Liver (tissue), 9 donors: ENCODE data around the gene CCDC54. TPM values are rescaled to one million over a fixed set of nuclear protein-coding genes. Genes with fewer than 3 reads are reported as not detected.

Experiments used
- DNase-seq: peaks from one replicate; pipeline ENCODE4 v3.0.0-alpha.2; 2017; ENCODE audit warnings: low spot score
- H3K27ac ChIP-seq, 2 donors: one replicate each; pipeline ENCODE4 v1.7.0; 2013; ENCODE audit warnings: inconsistent platforms in 2 of 2, low read length in 2 of 2, control low read depth in 1 of 2, low read depth in 1 of 2, mild to moderate bottlenecking in 1 of 2
- H3K27me3 ChIP-seq, 4 donors: one replicate each; pipeline versions ENCODE4 v1.6.1 to v1.7.0; 2013; ENCODE audit warnings: low read length in 3 of 4, inconsistent platforms in 1 of 4, mild to moderate bottlenecking in 1 of 4, moderate library complexity in 1 of 4; ENCODE audit not compliant: control insufficient read depth in 4 of 4, insufficient read depth in 4 of 4
- H3K36me3 ChIP-seq, 4 donors: one replicate each; pipeline versions ENCODE4 v1.6.1 to v1.7.0; 2013; ENCODE audit warnings: low read length in 3 of 4, mild to moderate bottlenecking in 3 of 4, low read depth in 1 of 4, moderate library complexity in 1 of 4; ENCODE audit not compliant: control insufficient read depth in 4 of 4, insufficient read depth in 3 of 4
- H3K4me1 ChIP-seq, 4 donors: one replicate each; pipeline versions ENCODE4 v1.6.1 to v1.7.0; 2013; ENCODE audit warnings: low read length in 3 of 4, mild to moderate bottlenecking in 3 of 4, moderate library complexity in 1 of 4; ENCODE audit not compliant: control insufficient read depth in 4 of 4, insufficient read depth in 4 of 4
- H3K4me3 ChIP-seq, 3 donors: one replicate each; pipeline versions ENCODE4 v1.6.1 to v1.7.0; 2013; ENCODE audit warnings: low read length in 3 of 3, control low read depth in 1 of 3, low read depth in 1 of 3, mild to moderate bottlenecking in 1 of 3
- H3K9ac ChIP-seq, 2 donors: one replicate each; pipeline ENCODE4 v1.7.0; 2013; ENCODE audit warnings: low read length in 2 of 2, mild to moderate bottlenecking in 2 of 2, moderate library complexity in 2 of 2, control low read depth in 1 of 2, low read depth in 1 of 2
- H3K9me3 ChIP-seq, 4 donors: one replicate each; pipeline versions ENCODE4 v1.6.1 to v1.7.0; 2013; ENCODE audit warnings: low read length in 3 of 4; ENCODE audit not compliant: control insufficient read depth in 4 of 4
- ATF3 ChIP-seq: IDR thresholded peaks from 2 replicates; pipeline ENCODE4 v1.6.1; 2016; ENCODE audit warnings: antibody characterized with exemption
- EGR1 ChIP-seq, 2 donors: IDR thresholded peaks; 2 replicates each; pipeline ENCODE4 v1.6.1; 2016 to 2018; ENCODE audit warnings: antibody characterized with exemption in 2 of 2, low read depth in 2 of 2
- FOXA2 ChIP-seq: IDR thresholded peaks from 2 replicates; pipeline ENCODE4 v1.6.1; 2016; ENCODE audit warnings: antibody characterized with exemption
- GABPA ChIP-seq, 2 donors: IDR thresholded peaks in 1 of 2; conservative IDR thresholded peaks in 1 of 2; 2 replicates each; pipeline ENCODE4 v1.6.1; 2016; ENCODE audit warnings: antibody characterized with exemption in 2 of 2, mild to moderate bottlenecking in 1 of 2, moderate library complexity in 1 of 2
- HNF4A ChIP-seq, 2 donors: conservative IDR thresholded peaks; 2 replicates each; pipeline ENCODE4 v1.6.1; 2016; ENCODE audit warnings: antibody characterized with exemption in 2 of 2, mild to moderate bottlenecking in 2 of 2
- HNF4G ChIP-seq: IDR thresholded peaks from 2 replicates; pipeline ENCODE4 v1.6.1; 2016; ENCODE audit warnings: antibody characterized with exemption
- JUND ChIP-seq, 2 donors: IDR thresholded peaks; 2 replicates each; pipeline ENCODE4 v1.6.1; 2016; ENCODE audit warnings: antibody characterized with exemption in 2 of 2
- MAX ChIP-seq: IDR thresholded peaks from 2 replicates; pipeline ENCODE4 v1.6.1; 2016; ENCODE audit warnings: antibody characterized with exemption
- NR2F2 ChIP-seq: IDR thresholded peaks from 2 replicates; pipeline ENCODE4 v1.6.1; 2016; ENCODE audit warnings: antibody characterized with exemption
- RAD21 ChIP-seq, 2 donors: IDR thresholded peaks; 2 replicates each; pipeline ENCODE4 v1.6.1; 2016; ENCODE audit warnings: antibody characterized with exemption in 2 of 2, mild to moderate bottlenecking in 2 of 2
- RXRA ChIP-seq, 2 donors: IDR thresholded peaks; 2 replicates each; pipeline ENCODE4 v1.6.1; 2017 to 2018; ENCODE audit warnings: antibody characterized with exemption in 2 of 2, mild to moderate bottlenecking in 1 of 2
- SP1 ChIP-seq: IDR thresholded peaks from 2 replicates; pipeline ENCODE4 v1.6.1; 2018; ENCODE audit warnings: antibody characterized with exemption, mild to moderate bottlenecking
- YY1 ChIP-seq: IDR thresholded peaks from 2 replicates; pipeline ENCODE4 v1.6.1; 2016; ENCODE audit warnings: antibody characterized with exemption, mild to moderate bottlenecking
- WGBS: extraction: QIAGEN DNeasy Blood & Tissue Kit; methylation state at CpG from one replicate; pipeline ENCODE4 v1.1.7; 2013; 5-methylcytosine and 5-hydroxymethylcytosine counted together
- polyA plus RNA-seq, 2 donors: library from polyadenylated mRNA; stranded (reverse) in 1 of 2; unstranded in 1 of 2; fragments of 200-250 nt in 1 of 2; fragments of >200 nt in 1 of 2; fragmentation: Nextera tagmentation in 1 of 2; extraction: Ambion mirVana in 1 of 2; gene quantifications; one replicate each; pipeline versions ENCODE4 v1.2.1 to v1.2.3, GENCODE V29; 2013 to 2015
- total RNA-seq, 2 donors: library from RNA; depleted of rRNA; stranded (reverse); fragments of >200 nt; gene quantifications; one replicate each; pipeline ENCODE4 v1.2.3, GENCODE V29; 2014
- TF ChIP-seq, protein P1 (sequence below): fragments of 150-350 bp; IDR thresholded peaks from 2 replicates; pipeline ENCODE4 v1.5.1; 2017; ENCODE audit warnings: improper control_type of control experiment, low read depth, low read length; ENCODE audit not compliant: missing input control
- TF ChIP-seq, protein P2 (sequence below): IDR thresholded peaks from 2 replicates; pipeline ENCODE4 v1.6.1; 2016; ENCODE audit warnings: antibody characterized with exemption
- donor health status: healthy.
- donor health status: healthy.
- donor health status: healthy.
- donor health status: healthy.
- donor health status: healthy.

CCDC54 gene
- total and polyA plus RNA-seq, 4 donors: 0.21 TPM; not detected in 3

DNA sequence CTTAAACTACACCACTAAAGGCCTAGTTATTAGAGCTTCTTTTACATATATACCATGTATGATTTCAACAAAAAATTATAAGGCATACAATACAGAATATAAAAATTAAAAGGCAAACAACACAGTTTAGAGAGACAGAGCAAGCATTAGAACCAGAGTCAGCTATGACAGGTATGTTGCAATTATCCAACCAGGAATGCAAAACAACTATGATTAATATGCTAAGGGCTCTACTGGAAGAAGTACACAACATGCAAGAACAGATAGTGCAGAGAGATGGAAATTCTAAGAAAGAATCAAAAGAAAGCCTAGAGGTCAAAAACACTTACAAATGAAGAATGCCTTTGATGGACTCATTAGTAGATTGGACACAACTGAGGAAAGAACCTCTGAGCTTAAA, 39.6 kb downstream of the CCDC54 start:
- Histone ChIP-seq H3K4me1 (no peaks in the 10 kb centered on the region), H3K27me3 (no peaks in the 10 kb centered on the region), H3K27ac (no peak overlapping the region), H3K4me3 (no peak overlapping the region), H3K9me3 (no peaks in the 10 kb centered on the region), H3K9ac (no peak overlapping the region), H3K36me3 (no peaks in the 10 kb centered on the region)
- TF ChIP-seq YY1 (no peak), HNF4G (no peak), GABPA (IDR thresholded peaks at IDR 0.05 in 1 of 2, conservative IDR thresholded peaks at IDR 0.05 in 1 of 2) (no peak), SP1 (no peak), JUND (IDR thresholded peaks at IDR 0.05) (no peak), FOXA2 (no peak), ATF3 (no peak), EGR1 (IDR thresholded peaks at IDR 0.05; ENCODE audit: low read depth in 2 of 2) (no peak), NR2F2 (no peak), RAD21 (IDR thresholded peaks at IDR 0.05) (no peak), MAX (no peak), RXRA (IDR thresholded peaks at IDR 0.05) (no peak), HNF4A (conservative IDR thresholded peaks at IDR 0.05) (no peak)
- TF ChIP-seq, protein P1, sequence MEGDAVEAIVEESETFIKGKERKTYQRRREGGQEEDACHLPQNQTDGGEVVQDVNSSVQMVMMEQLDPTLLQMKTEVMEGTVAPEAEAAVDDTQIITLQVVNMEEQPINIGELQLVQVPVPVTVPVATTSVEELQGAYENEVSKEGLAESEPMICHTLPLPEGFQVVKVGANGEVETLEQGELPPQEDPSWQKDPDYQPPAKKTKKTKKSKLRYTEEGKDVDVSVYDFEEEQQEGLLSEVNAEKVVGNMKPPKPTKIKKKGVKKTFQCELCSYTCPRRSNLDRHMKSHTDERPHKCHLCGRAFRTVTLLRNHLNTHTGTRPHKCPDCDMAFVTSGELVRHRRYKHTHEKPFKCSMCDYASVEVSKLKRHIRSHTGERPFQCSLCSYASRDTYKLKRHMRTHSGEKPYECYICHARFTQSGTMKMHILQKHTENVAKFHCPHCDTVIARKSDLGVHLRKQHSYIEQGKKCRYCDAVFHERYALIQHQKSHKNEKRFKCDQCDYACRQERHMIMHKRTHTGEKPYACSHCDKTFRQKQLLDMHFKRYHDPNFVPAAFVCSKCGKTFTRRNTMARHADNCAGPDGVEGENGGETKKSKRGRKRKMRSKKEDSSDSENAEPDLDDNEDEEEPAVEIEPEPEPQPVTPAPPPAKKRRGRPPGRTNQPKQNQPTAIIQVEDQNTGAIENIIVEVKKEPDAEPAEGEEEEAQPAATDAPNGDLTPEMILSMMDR: no peak
- TF ChIP-seq, protein P2, sequence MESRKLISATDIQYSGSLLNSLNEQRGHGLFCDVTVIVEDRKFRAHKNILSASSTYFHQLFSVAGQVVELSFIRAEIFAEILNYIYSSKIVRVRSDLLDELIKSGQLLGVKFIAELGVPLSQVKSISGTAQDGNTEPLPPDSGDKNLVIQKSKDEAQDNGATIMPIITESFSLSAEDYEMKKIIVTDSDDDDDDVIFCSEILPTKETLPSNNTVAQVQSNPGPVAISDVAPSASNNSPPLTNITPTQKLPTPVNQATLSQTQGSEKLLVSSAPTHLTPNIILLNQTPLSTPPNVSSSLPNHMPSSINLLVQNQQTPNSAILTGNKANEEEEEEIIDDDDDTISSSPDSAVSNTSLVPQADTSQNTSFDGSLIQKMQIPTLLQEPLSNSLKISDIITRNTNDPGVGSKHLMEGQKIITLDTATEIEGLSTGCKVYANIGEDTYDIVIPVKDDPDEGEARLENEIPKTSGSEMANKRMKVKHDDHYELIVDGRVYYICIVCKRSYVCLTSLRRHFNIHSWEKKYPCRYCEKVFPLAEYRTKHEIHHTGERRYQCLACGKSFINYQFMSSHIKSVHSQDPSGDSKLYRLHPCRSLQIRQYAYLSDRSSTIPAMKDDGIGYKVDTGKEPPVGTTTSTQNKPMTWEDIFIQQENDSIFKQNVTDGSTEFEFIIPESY: no peak
- no peak for DNase-seq

DNA sequence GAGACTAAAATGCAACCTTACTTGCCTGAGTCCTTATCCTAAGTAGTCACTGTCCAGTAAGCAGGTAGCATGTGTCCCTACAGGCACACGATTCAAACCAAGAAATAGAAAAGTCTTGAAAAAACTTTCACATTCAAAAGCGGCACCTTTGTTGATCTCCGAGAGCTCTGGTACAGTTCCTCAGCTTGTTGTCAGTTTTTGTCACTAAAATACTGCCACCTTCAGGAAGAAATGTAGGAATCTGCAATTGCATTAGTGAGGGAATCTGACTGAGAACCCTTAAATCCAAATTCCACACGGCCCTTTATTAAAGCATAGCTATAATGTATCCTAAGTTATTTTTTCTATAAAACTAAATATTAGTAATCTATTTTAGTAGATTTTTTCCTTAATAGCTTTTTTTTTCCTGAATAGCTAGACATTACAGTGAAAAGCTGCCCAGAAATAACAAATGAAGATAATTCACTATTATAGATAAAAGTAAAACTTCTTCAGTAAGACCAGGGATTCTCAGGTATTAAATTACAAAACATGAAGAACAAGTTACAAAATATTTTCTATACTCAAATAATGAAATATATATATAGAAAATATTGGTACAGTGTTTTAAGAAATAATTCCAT, 44.0 kb downstream of the CCDC54 start:
- Histone ChIP-seq H3K9ac (no peak overlapping the region), H3K4me1 (no peaks in the 10 kb centered on the region), H3K27me3 (no peaks in the 10 kb centered on the region), H3K36me3 (no peaks in the 10 kb centered on the region), H3K4me3 (peak overlapping the region in 1 of 3 donors; percentile 23), H3K9me3 (no peaks in the 10 kb centered on the region), H3K27ac (no peak overlapping the region)
- DNase-seq: no peak
- TF ChIP-seq RAD21 (IDR thresholded peaks at IDR 0.05) (peak; percentile 75 to 80), RXRA (IDR thresholded peaks at IDR 0.05) (no peak), HNF4A (conservative IDR thresholded peaks at IDR 0.05) (peak in 1 of 2 donors; percentile 8), FOXA2 (no peak)
- TF ChIP-seq, protein P1: peak; percentile 61
- under 1% methylated on average over 4 of the region's 4 CpGs for WGBS
